Esophagus squamous epithelium (tissue), 4 donors: ENCODE data around the gene PPHLN1.

Source experiments
- POLR2A ChIP-seq, 4 donors: fragments of 450-650 bp; IDR thresholded peaks; one replicate each; pipeline ENCODE4 v1.6.1; 2017; ENCODE audit warnings: antibody characterized with exemption in 4 of 4, mild to moderate bottlenecking in 4 of 4, moderate library complexity in 3 of 4
- TF ChIP-seq, protein P1 (sequence below), 6 experiments: fragments of 450-650 bp in 4 of 6; fragments of 200-600 bp in 2 of 6; sonication (generic) in 2 of 6; IDR thresholded peaks; one replicate each; pipeline ENCODE4 v1.5.1; 2016 to 2019; ENCODE audit warnings: antibody characterized with exemption in 6 of 6, mild to moderate bottlenecking in 4 of 6, moderate library complexity in 4 of 6

DNA sequence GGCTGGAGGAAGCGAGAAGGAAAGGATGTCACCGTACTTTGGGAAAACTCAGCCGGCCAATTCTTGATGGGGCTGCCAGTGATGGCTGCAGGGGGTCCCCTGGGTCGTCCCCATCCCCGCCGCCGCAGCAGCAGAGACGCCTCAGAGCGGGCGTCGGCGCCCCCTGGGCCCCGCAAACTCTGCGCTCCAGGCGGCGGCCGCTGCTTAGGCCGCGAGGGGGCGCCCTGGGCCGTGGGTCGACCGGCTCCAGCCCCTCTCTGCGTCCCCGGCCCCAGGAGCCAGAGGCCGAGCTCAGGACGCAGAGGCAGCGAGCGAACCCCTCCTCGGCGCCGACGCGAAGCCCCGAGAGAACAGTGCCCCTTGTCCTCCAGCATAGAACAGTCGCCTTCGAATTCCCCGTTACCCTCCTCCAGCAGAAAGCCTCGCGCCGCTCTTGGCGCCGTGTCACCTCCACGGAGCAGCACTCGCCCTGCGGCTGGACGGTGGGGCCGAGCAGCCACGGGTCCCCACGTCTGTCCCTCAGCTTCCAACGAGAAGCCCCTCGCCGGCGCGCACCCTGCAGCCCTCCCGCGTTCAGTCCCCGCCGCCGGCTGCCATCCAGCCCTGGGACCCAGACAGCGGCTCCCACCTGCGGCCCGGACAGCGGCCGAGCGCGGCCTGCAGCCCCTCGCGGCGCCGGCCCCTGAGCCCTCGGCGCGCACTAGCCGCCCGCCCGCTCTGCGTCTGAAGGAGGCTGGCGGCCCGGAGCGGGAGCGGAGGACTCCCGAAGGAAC lies 157.0 kb downstream of the PPHLN1 start:
- TF ChIP-seq, protein P1, sequence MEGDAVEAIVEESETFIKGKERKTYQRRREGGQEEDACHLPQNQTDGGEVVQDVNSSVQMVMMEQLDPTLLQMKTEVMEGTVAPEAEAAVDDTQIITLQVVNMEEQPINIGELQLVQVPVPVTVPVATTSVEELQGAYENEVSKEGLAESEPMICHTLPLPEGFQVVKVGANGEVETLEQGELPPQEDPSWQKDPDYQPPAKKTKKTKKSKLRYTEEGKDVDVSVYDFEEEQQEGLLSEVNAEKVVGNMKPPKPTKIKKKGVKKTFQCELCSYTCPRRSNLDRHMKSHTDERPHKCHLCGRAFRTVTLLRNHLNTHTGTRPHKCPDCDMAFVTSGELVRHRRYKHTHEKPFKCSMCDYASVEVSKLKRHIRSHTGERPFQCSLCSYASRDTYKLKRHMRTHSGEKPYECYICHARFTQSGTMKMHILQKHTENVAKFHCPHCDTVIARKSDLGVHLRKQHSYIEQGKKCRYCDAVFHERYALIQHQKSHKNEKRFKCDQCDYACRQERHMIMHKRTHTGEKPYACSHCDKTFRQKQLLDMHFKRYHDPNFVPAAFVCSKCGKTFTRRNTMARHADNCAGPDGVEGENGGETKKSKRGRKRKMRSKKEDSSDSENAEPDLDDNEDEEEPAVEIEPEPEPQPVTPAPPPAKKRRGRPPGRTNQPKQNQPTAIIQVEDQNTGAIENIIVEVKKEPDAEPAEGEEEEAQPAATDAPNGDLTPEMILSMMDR (IDR thresholded peaks at IDR 0.05) = peak; percentile 73 to 96 (median 87)
- TF ChIP-seq POLR2A (IDR thresholded peaks at IDR 0.05) = no peak
